H1 (cell line): ENCODE measurements around the gene ERC1. TPM values are rescaled to one million over a fixed set of nuclear protein-coding genes. Genes with fewer than 3 reads are reported as not detected.
A peak's percentile ranks its signal among the peaks of the same experiment; 100 is the strongest.

Source experiments
- CREB1 ChIP-seq: IDR thresholded peaks from 2 replicates; pipeline ENCODE4 v1.6.1; 2012; ENCODE audit warnings: inconsistent platforms
- MAX ChIP-seq: IDR thresholded peaks from 2 replicates; pipeline ENCODE4 v1.6.1; 2012; ENCODE audit warnings: inconsistent platforms
- RNF2 ChIP-seq: fragments of 200-900, 300-1000 bp; sonication (generic); IDR thresholded peaks from 2 replicates; pipeline ENCODE4 v1.7.1; 2016; ENCODE audit warnings: borderline replicate concordance, low read depth, mild to moderate bottlenecking, antibody characterized with exemption, low read length; ENCODE audit not compliant: poor library complexity, severe bottlenecking; ENCODE audit errors: missing control alignments
- SIRT6 ChIP-seq: IDR thresholded peaks from one replicate; pipeline ENCODE4 v1.7.1; 2012; ENCODE audit warnings: low read length, inconsistent platforms
- SP2 ChIP-seq: IDR thresholded peaks from 2 replicates; pipeline ENCODE4 v1.6.1; 2012; ENCODE audit warnings: mild to moderate bottlenecking, low read length, inconsistent platforms
- SP4 ChIP-seq: IDR thresholded peaks from 2 replicates; pipeline ENCODE4 v1.6.1; 2012; ENCODE audit warnings: low read length, inconsistent platforms
- SRF ChIP-seq: IDR thresholded peaks from 2 replicates; pipeline ENCODE4 v1.6.1; 2011; ENCODE audit warnings: mild to moderate bottlenecking, low read depth, low read length, moderate library complexity
- SUZ12 ChIP-seq: fragments of 200-600 bp; sonication (generic); IDR thresholded peaks from 2 replicates; pipeline ENCODE4 v1.6.1; 2012; ENCODE audit warnings: mild to moderate bottlenecking, inconsistent platforms, low read length, moderate library complexity, mixed read lengths
- TAF1 ChIP-seq: IDR thresholded peaks from 2 replicates; pipeline ENCODE4 v1.6.1; 2011; ENCODE audit warnings: mild to moderate bottlenecking, low read depth, low read length
- ZNF274 ChIP-seq: IDR thresholded peaks from 2 replicates; pipeline ENCODE4 v1.7.0; 2012; ENCODE audit warnings: low read length, borderline replicate concordance; ENCODE audit errors: extremely low read depth
- polyA plus RNA-seq, 7 experiments: library from polyadenylated mRNA; depleted of rRNA in 3 of 7; stranded (reverse) in 5 of 7; unstranded in 2 of 7; fragments of >200 nt in 5 of 7; fragments of 200-250 nt in 2 of 7; gene quantifications; 1 replicate in 5 of 7; 2 replicates in 1 of 7; 4 replicates in 1 of 7; pipeline versions ENCODE4 v1.2.1 to v1.2.3, GENCODE V29; 2011 to 2013; ENCODE audit warnings: missing spikeins in 2 of 7, mixed read lengths in 2 of 7
- total RNA-seq: library from RNA; stranded (reverse); fragmentation: NEBNext Ultra II Directional; extraction: Animal tissue kit (Norgen Biotek cat#: 25700); gene quantifications from 2 replicates; pipeline ENCODE4 v1.2.1, GENCODE V29; 2021
- TF ChIP-seq, protein P1 (sequence below), 3 experiments: IDR thresholded peaks; 1 replicate in 2 of 3; 2 replicates in 1 of 3; pipeline versions ENCODE4 v1.5.1 to v1.6.1; 2011; ENCODE audit warnings: low read length in 3 of 3, mild to moderate bottlenecking in 3 of 3, inconsistent platforms in 2 of 3, low read depth in 1 of 3, moderate library complexity in 1 of 3; ENCODE audit not compliant: insufficient read depth in 1 of 3; ENCODE audit errors: control extremely low read depth in 1 of 3
- TF ChIP-seq, protein P2 (sequence below): IDR thresholded peaks from 2 replicates; pipeline ENCODE4 v1.6.1; 2011; ENCODE audit warnings: low read length, improper control_type of control experiment

ERC1 gene
- total and polyA plus RNA-seq, 2 of the 8 experiments (the other 6 are each of a cell fraction or from before 2014, with no cell fraction given), result 7.8 to 45.7 TPM

DNA sequence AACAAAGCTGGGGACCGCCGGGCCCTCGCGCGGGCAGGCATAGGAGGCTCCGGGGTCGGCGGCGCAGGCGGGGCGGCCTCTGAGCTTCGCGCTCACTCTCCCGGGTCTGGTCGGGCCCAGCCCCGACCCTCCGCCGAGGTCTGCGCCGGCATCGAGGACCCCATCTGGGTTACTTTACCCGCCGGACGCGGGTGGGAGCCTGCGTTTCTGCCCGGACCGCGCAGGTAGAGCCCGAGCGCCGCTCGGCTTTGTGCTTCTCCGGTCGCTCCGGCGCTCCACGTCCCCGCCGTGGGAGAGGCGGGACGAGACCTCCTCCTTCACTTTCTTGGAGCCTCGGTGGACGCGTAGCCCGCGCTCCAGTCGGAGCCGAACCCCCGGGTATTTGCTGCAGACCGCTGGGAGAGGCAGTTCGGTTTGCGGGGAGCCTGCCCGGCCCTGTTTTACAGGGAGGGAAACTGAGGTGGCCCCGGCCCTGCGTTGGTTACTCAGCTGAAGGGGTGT, 540.2 kb downstream of the ERC1 start (continued):
- TF ChIP-seq, protein P1, sequence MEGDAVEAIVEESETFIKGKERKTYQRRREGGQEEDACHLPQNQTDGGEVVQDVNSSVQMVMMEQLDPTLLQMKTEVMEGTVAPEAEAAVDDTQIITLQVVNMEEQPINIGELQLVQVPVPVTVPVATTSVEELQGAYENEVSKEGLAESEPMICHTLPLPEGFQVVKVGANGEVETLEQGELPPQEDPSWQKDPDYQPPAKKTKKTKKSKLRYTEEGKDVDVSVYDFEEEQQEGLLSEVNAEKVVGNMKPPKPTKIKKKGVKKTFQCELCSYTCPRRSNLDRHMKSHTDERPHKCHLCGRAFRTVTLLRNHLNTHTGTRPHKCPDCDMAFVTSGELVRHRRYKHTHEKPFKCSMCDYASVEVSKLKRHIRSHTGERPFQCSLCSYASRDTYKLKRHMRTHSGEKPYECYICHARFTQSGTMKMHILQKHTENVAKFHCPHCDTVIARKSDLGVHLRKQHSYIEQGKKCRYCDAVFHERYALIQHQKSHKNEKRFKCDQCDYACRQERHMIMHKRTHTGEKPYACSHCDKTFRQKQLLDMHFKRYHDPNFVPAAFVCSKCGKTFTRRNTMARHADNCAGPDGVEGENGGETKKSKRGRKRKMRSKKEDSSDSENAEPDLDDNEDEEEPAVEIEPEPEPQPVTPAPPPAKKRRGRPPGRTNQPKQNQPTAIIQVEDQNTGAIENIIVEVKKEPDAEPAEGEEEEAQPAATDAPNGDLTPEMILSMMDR (IDR thresholded peaks at IDR 0.05; ENCODE audit: control extremely low read depth in 1 of 3, insufficient read depth in 1 of 3, low read depth in 1 of 3, low read length in 3 of 3), result no peak
- TF ChIP-seq, protein P2, sequence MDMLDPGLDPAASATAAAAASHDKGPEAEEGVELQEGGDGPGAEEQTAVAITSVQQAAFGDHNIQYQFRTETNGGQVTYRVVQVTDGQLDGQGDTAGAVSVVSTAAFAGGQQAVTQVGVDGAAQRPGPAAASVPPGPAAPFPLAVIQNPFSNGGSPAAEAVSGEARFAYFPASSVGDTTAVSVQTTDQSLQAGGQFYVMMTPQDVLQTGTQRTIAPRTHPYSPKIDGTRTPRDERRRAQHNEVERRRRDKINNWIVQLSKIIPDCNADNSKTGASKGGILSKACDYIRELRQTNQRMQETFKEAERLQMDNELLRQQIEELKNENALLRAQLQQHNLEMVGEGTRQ, result no peak
- TF ChIP-seq SUZ12 (peak; percentile 99), SIRT6 (no peak), RNF2 (no peak), MAX (no peak), CREB1 (no peak), ZNF274 (no peak), SRF (no peak), SP2 (no peak), TAF1 (no peak), SP4 (no peak)
- TF ChIP-seq, all 59 proteins: peak for 3
